ENCODE data around the gene MOGAT1.
"Not testable (repeated sequence)": the region's sequence is repeated elsewhere in the genome, so short reads cannot be mapped to it uniquely, and the experiment has no call there.

MOGAT1 gene

DNA sequence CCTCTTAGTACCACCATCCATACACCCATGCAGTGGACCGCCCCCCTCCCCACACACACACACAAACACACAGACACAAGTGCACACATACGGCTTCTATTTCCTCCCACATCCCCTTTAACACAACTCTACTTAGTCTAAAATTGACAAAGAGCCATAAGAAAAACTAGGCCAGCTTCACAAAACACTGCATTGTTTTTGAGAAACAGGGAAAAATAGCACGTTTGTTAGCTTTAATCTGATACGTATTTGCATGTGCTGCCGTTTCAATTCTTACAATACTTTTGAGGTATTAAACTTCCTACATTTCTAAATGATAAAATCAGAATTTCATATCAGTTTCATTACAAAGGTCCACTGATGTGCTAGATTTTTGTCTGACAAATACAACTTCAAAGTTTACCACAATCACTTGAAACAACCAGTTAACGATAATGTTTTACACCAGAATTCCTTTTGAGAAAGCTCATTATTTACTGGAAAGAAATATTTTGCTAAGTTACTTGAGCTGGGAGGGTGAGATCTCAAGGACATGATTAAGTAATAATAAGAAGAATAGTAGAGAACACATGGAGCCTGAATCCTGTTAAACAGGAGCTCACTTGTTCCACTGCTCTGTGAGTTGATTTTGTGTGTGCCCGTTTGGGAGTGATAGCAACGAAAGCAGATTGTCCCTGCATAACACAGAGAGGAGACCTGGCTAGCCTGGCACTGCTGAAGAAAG is 74.5 kb downstream of the MOGAT1 start:
- DNase-seq: no peak

DNA sequence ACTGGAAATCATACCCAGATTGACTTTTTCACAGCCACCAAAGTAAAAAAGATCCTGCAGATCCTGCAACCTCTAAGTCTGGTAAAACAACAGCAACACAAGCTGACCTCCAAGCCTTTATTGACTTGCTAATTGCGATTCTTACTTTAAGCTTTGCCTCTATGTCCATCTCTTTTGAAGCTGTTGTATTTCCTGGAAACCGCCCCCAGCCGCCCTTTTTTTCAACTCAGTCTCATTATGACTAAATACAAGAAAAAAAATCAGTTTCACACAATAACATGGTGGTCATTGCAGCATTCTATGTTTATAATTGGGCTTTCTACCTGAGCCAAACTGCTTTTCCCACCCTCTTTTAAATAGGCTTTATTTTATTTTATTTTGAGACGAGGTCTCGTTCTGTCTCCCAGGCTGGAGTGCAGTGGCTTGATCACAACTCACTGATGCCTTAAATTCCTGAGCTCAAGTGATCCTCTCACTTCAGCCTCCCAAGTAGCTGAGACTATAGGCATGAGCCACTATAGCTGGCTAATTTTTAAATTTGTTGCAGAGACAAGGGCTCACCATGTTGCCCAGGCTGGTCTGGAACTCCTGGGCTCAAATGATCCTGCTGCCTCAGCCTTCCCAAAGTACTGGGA is 76.2 kb downstream of the MOGAT1 start:
- no peak for DNase-seq

DNA sequence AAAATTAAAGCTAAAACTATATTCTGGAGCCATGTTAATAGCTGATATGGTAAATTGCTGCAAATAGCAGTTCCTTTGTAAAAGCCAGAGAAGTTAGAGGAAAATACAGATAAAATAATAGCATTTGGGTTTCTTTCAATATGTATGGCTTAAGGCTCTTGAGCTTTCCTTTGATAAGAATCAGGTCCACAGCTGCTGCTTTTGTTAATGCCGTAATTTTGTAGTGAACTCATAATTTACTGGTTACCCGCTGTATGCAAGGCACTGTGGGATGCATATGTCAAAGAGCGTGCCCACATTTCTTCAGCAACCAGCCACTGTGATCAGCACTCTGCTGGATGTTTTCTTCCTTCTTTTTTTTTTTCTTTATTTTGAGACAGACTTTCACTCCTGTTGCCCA is 79.1 kb downstream of the MOGAT1 start:
- no peak for DNase-seq

DNA sequence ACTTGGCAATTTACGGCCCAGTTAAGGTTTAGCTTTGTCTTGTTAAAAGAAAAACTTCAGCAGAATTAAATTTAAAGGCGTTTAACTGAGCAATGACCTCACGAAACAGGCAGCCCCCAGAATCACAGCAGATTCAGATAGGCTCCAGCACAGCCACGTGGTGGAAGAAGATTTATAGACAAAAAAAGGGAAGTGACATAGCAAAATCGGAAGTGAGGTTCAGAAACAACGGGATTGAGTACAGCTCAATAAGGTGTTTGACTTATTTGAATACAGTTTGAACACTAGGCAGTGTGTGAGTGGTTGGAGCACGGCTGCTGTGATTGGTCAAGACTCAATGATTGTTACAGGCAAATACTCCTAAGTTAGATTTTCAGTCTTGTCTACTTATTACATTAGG is 79.8 kb downstream of the MOGAT1 start:
- DNase-seq: no peak

DNA sequence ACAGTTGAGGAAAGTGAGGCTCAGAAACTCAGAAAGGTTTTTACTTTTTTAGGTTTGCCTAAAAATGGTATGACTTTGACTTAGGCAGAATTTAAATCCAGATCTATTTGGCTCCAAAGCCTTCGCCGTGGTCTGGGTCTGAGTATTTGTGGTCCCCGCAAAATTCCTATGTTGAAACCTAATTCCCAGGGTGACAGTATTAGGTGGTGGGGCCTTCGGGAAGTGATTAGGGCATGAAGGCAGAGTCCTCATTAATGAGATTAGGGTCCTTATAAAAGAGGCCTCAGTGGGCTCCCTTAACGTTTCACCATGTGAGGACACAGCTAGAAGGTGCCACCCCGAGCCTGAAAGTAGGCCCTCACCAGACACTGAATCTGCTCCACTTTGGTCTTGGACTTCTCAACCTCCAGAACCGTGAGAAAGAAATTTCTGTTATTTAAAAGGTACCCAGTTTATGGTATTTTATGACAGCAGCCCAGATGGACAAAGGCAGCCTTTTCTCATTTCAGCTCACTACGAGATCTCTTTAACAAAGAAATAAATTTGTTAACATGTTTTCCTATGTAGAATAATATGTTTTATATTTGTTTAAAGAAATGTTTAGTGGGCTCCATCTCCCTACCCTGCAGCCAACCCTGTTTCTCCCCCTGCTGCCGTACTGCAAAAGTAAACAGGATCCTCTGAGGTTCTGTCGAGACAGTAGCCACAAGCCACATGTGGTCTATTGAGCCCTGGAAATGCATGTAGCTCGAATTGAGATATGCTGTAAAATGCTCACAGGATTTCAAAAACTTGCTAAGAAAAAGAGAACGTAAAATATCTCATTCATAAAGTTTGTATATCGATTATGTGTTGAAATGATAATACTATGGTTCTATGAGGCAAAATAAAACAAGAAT is 80.6 kb downstream of the MOGAT1 start:
- DNase-seq: peak; percentile 44

DNA sequence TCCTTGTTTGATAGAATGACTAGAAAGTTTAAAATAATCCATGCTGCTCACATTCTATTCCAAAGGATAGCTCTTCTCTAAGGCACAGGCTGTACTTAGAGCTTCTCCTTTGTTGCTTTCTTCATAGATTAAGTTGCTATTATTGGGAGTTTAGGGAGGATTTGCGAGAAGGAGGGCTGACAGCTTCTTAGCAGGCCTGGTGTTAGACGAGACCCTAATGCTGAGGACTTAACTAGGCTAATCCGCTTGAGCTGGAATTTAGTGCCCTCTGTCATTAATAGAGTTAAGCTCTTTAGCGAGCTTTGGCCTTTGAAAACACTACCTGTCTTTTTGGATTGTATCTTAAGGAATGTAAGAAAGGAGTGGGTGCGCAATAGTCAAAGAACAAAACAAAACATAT is 81.3 kb downstream of the MOGAT1 start:
- DNase-seq: no peak

DNA sequence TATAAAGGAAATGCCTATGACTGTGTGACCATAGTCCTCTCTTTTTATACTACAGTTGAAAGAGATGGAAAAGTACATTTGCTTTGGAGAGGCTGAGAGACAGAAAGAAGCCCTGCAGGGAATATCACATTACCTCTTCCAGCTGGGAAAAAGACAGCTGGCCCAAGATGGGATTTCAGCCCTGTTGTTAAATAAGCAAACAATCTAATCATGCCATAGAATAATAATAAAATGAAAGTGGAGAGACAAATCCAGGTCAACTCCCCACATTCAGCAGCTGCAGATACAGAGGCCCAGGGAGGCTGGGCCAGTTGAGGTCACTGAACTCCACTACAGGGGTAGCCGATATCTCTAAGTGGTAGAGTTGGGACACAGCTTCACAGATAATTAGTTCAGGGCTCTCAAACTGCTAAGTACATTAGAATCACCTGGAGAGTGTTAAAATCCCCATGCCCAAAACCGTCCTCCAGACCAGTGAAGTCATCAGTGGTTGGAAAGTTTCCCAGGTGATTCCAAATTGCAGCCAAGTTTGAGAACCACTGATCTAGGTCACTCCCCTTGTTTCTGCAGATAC is 81.9 kb downstream of the MOGAT1 start:
- peak; percentile 88 for DNase-seq

DNA sequence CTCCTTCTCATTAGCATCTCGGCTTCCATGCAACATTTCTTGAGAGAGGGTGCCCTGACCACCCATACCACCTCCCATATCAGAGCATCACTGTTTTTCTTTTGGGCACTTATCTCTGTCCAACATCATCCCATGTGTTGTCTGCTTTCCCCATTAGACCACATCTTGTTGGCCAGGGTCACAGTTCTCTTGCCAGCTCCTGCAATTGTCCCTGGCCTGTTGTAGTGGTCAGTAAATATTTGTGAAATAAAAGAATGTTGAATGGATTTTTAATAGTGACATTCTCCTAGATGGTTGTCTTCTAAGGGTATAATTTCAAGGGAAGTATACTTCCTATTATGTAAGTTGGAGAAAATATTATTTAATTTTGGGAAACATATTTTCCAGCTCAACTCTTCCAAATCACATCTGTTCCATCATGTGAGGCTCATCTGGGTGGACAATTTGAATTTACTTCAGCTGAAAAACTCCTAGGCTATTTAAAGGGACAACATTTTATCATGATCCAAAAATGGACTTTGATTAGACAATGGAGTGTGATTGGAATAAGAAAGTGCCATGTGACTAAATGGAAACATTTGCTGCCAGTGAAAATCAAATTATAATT is 83.0 kb downstream of the MOGAT1 start:
- DNase-seq: no peak

DNA sequence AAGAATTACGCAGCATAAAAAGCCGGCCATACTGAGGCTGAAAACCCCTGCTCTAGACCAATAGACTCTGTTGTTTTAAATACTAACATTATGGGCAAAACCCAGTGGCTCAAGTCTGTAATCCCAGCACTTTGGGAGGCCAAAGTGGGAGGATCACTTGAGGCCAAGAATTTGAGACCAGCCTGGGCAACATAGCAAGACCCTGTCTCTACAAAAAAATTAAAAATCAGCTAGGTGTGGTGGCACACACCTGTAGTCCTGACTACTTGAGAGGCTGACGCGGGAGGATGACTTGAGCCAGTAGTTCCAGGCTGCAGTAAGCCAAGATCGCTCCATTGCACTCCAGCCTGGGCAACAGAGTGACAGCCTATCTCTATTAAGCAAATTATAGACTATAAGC is 84.1 kb downstream of the MOGAT1 start:
- not testable (repeated sequence) for DNase-seq

DNA sequence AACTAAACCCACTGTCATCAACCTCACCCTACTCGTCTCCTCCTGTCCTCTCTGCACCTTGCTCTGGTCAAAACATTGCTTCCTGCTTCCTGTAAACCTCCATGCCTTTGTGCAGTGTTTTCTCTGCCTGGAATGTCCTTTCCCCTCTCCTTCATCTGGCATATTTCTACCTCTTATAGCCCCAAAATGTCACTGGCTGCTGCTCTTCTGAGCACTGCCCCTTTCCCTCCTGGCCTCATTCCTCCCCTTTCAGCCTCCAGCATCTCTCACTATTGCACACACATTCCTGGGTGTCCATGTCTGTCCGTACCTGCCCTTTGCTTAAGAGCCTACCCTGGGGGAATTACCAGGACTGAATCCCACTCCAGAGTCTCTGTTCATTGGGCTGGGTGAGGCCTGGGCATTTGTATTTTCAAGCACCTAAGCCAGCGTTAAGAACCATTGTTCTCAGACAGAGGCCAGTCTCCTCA is 84.9 kb downstream of the MOGAT1 start:
- no peak for DNase-seq

DNA sequence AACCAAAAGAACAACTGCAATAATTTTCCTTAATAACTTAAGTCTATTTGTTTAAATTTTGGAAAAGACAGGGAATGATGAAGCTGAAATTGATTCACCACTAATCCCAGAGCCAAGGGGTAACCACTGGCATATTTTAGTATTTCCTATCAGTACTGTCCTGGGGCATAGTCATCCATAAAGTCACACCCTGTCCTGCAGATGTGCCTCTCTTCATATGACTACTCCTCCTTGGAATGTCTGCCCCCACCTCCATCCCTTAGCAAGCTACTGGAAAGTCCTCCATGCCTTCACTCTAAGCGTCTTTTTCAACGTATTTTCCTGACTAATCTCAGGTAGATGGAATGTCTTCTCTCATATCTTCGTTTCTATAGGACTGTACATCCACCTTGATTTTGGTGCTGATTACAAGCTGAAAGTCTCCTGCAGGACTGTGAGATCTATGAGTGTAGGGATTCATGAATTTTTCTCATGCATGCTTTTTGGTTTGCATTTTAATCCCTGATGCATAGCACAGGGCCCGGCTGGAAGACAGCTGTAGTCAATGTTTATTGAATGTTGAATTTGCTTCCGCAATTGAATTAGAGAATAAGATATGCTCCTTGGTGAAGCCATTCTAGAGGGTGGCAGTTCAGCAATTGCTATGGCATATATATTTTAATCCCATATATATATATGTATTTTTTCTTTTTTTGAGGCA is 85.6 kb downstream of the MOGAT1 start:
- no peak for DNase-seq

Data from NCI-H345 (cell line).